CD8-positive, alpha-beta T cell (primary cell): ENCODE results near the gene PCDHA3. TPM values are rescaled to one million over a fixed set of nuclear protein-coding genes. Genes with fewer than 3 reads are reported as not detected.

Experiments used
- total RNA-seq, 46 experiments: library from RNA in 2 of 46; stranded (reverse) in 2 of 46; gene quantifications; one replicate each; pipeline ENCODE4 v1.2.3 and lab custom pipeline; 2021 to 2026

The PCDHA3 gene
- total RNA-seq, 2 experiments from 2014 or later = not detected

Other genes starting within 250 kb of the PCDHA3 start
- gene SRA1, start 243.6 kb upstream of the PCDHA3 start, total RNA-seq = 10 to 100 TPM; 33.7 to 37.2 TPM
- gene APBB3, start 236.5 kb upstream of the PCDHA3 start, total RNA-seq = 10 to 100 TPM; 51.0 to 51.7 TPM
- 10 to 100 TPM; 14.8 to 19.4 TPM for gene SLC35A4, start 236.2 kb upstream of the PCDHA3 start, total RNA-seq
- gene CD14, start 167.9 kb upstream of the PCDHA3 start, total RNA-seq = under 1 TPM; 0.49 to 0.56 TPM
- gene TMCO6, start 161.6 kb upstream of the PCDHA3 start, total RNA-seq = 10 to 100 TPM; 16.7 to 20.6 TPM
- 10 to 100 TPM; 52.9 to 53.4 TPM for gene NDUFA2, start 153.4 kb upstream of the PCDHA3 start, total RNA-seq
- gene IK, start 153.2 kb upstream of the PCDHA3 start, total RNA-seq = 100 to 1,000 TPM; 180 to 183 TPM
- 10 to 100 TPM; 45.4 to 49.2 TPM for gene WDR55, start 136.2 kb upstream of the PCDHA3 start, total RNA-seq
- gene DND1, start 127.5 kb upstream of the PCDHA3 start, total RNA-seq = 1 to 10 TPM; 1.2 to 1.6 TPM
- gene HARS1, start 109.7 kb upstream of the PCDHA3 start, total RNA-seq = 10 to 100 TPM; 67.3 to 70.2 TPM
- 10 to 100 TPM; 41.3 to 43.2 TPM for gene HARS2, start 109.6 kb upstream of the PCDHA3 start, total RNA-seq
- 10 to 100 TPM; 31.8 to 36.6 TPM for gene ZMAT2, start 100.6 kb upstream of the PCDHA3 start, total RNA-seq
- gene PCDHA1, start 14.9 kb upstream of the PCDHA3 start, total RNA-seq = not detected
- gene PCDHA2, start 6.2 kb upstream of the PCDHA3 start, total RNA-seq = not detected
- gene PCDHA4, start 6.0 kb downstream of the PCDHA3 start, total RNA-seq = not detected
- not detected for gene PCDHA5, start 20.6 kb downstream of the PCDHA3 start, total RNA-seq
- not detected for gene PCDHA6, start 26.9 kb downstream of the PCDHA3 start, total RNA-seq
- gene PCDHA7, start 33.2 kb downstream of the PCDHA3 start, total RNA-seq = not detected
- not detected for gene PCDHA8, start 40.1 kb downstream of the PCDHA3 start, total RNA-seq
- gene PCDHA9, start 47.3 kb downstream of the PCDHA3 start, total RNA-seq = not detected
- not detected for gene PCDHA10, start 54.8 kb downstream of the PCDHA3 start, total RNA-seq
- not detected for gene PCDHA11, start 67.9 kb downstream of the PCDHA3 start, total RNA-seq
- gene PCDHA12, start 74.3 kb downstream of the PCDHA3 start, total RNA-seq = not detected
- not detected for gene PCDHA13, start 81.1 kb downstream of the PCDHA3 start, total RNA-seq
- not detected for gene PCDHAC1, start 125.2 kb downstream of the PCDHA3 start, total RNA-seq
- not detected for gene PCDHAC2, start 165.4 kb downstream of the PCDHA3 start, total RNA-seq